Measurements from ENCODE around the gene PRCD.

GRCh38 chr17:76581515-76581914, 41.7 kb downstream of the PRCD start:
- TF ChIP-seq CTCF (IDR thresholded peaks at IDR 0.05) (no peak), ZFX (IDR thresholded peaks at IDR 0.05; ENCODE audit: borderline replicate concordance) (no peak)

All from 22Rv1 (cell line).